Measurements from ENCODE around the gene LGALS3BP.

DNA sequence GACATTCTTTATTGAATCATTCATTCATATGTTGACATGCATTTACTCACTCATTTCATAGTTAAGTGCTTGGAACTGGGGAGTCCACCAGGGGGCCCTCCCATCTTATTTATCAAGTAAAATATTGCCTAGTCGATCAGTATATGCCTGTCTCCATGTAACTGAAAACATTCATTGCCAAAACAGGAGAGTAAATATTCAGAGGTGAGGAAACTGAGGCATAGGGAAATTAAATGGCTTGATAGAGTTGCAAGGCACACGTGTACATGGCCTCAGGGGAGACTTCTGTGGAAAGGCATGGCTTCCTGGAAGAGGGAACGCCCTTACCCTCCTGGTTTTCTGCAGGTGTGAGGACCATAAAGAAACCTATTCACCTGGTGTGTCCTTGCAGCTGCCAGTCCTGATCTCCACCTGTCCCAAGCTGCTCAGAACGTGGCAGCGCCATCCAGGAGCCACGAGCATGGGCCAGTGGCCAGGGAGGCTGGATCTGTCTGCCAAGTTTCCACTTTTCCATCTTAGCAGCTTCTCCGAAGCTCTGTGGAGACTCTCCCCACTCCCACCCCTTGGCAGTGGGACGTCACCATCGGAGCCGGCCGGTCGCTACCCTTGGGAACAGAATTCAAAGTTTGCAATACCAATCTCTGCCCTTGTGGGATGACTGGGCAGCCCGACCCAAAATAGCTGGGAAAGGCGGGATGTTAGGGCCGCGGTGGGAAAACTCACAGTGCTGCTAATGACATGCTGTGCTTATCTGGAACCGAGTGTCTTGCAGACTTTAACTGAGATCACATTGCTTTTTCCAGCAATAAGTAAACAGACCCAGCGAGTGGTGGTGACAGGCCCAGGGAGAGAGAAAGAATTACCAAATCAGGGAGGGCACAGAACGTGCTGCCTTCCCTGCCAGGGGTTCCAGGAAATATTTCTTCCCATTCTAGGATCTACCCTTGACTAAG is 40.2 kb upstream of the LGALS3BP start:
- no peak for TF ChIP-seq ZNF274 (IDR thresholded peaks at IDR 0.05; ENCODE audit: low read depth, low read length)
- TF ChIP-seq YY1 (IDR thresholded peaks at IDR 0.05; ENCODE audit: insufficient read depth, insufficient read length), result no peak

Data from NT2/D1 (cell line).